ENCODE measurements around the gene DDOST. TPM values are rescaled to one million over a fixed set of nuclear protein-coding genes. Genes with fewer than 3 reads are reported as not detected.

DDOST gene
- total and polyA plus RNA-seq, 2 experiments from 2014 or later: 176 to 326 TPM

- H3K27me3 ChIP-seq: no peaks in the 10 kb centered on the region
- TF ChIP-seq CTCF (IDR thresholded peaks at IDR 0.05; ENCODE audit: low read depth, low read length): no peak
- no peaks in the 10 kb centered on the region for H3K9me3 ChIP-seq (ENCODE audit: low read depth)
- no peaks in the 10 kb centered on the region for H3K4me1 ChIP-seq (ENCODE audit: low read depth)
- no peak overlapping the region for H3K4me3 ChIP-seq
- H3K27ac ChIP-seq: no peak overlapping the region
- no peaks in the 10 kb centered on the region for H3K36me3 ChIP-seq
- DNase-seq (ENCODE audit: low read depth in 1 of 2, low spot score in 1 of 2): no peak
These were observed 58.2 kb downstream of the DDOST start for GRCh38 chr1:20602851-20603450.

Other genes starting within 250 kb of the DDOST start
- gene CAMK2N1, start 175.2 kb downstream of the DDOST start, total RNA-seq: 0.30 and 0.60 TPM in 2 replicates
- 1.2 and 1.4 TPM in 2 replicates for gene CAMK2N1, start 175.2 kb downstream of the DDOST start, polyA plus RNA-seq
- 34.4 and 38.1 TPM in 2 replicates for gene MUL1, start 153.2 kb downstream of the DDOST start, total RNA-seq
- gene MUL1, start 153.2 kb downstream of the DDOST start, polyA plus RNA-seq: 42.7 and 45.7 TPM in 2 replicates
- 3.6 and 3.8 TPM in 2 replicates for gene FAM43B, start 108.8 kb downstream of the DDOST start, total RNA-seq
- 3.7 and 7.6 TPM in 2 replicates for gene FAM43B, start 108.8 kb downstream of the DDOST start, polyA plus RNA-seq
- not detected in 2 replicates for gene CDA, start 72.3 kb downstream of the DDOST start, total RNA-seq
- gene CDA, start 72.3 kb downstream of the DDOST start, polyA plus RNA-seq: not detected in 2 replicates
- 135 and 166 TPM in 2 replicates for gene PINK1, start 27.9 kb downstream of the DDOST start, total RNA-seq
- 174 and 179 TPM in 2 replicates for gene PINK1, start 27.9 kb downstream of the DDOST start, polyA plus RNA-seq
- gene KIF17, start 56.6 kb upstream of the DDOST start, total RNA-seq: 1.9 and 15.0 TPM in 2 replicates
- gene KIF17, start 56.6 kb upstream of the DDOST start, polyA plus RNA-seq: 1.1 and 8.4 TPM in 2 replicates
- gene SH2D5, start 71.3 kb upstream of the DDOST start, total RNA-seq: 0.98 and 1.9 TPM in 2 replicates
- gene SH2D5, start 71.3 kb upstream of the DDOST start, polyA plus RNA-seq: 1.1 and 1.4 TPM in 2 replicates
- 144 and 178 TPM in 2 replicates for gene HP1BP3, start 125.9 kb upstream of the DDOST start, total RNA-seq
- gene HP1BP3, start 125.9 kb upstream of the DDOST start, polyA plus RNA-seq: 91.0 and 135 TPM in 2 replicates